SK-N-SH (cell line): Measurements from ENCODE around the gene RAE1.

Source experiments
- CTCF ChIP-seq: fragments of 200-600 bp; sonication (generic); IDR thresholded peaks from 2 replicates; pipeline ENCODE4 v1.6.1; 2017; ENCODE audit warnings: antibody characterized with exemption, mild to moderate bottlenecking, moderate library complexity
- EP300 ChIP-seq, 2 experiments: IDR thresholded peaks; 2 replicates each; pipeline versions ENCODE4 v1.4.0 to v1.6.1; 2012; ENCODE audit warnings: borderline replicate concordance in 1 of 2, low read depth in 1 of 2, low read length in 1 of 2
- TCF12 ChIP-seq: IDR thresholded peaks from 2 replicates; pipeline ENCODE4 v1.4.0; 2012

GRCh38 chr20:57315083-57315975, 35.7 kb upstream of the RAE1 start:
- TF ChIP-seq EP300 (IDR thresholded peaks at IDR 0.05; ENCODE audit: borderline replicate concordance in 1 of 2, low read depth in 1 of 2, low read length in 1 of 2): no peak
- TF ChIP-seq CTCF: no peak
- TF ChIP-seq TCF12: no peak
